Duodenal mucosa (tissue), 2 donors: ENCODE results near the gene TKT.

Source experiments
- H3K27ac ChIP-seq: one replicate; pipeline ENCODE4 v1.7.0; 2013; ENCODE audit warnings: low read depth, low read length
- H3K27me3 ChIP-seq, 2 donors: one replicate each; pipeline ENCODE4 v1.7.0; 2013; ENCODE audit warnings: low read length in 2 of 2, control low read depth in 1 of 2; ENCODE audit not compliant: insufficient read depth in 2 of 2, control insufficient read depth in 1 of 2
- H3K36me3 ChIP-seq, 2 donors: one replicate each; pipeline ENCODE4 v1.7.0; 2013; ENCODE audit warnings: low read length in 2 of 2, control low read depth in 1 of 2; ENCODE audit not compliant: insufficient read depth in 2 of 2, control insufficient read depth in 1 of 2
- H3K4me1 ChIP-seq, 2 donors: one replicate each; pipeline ENCODE4 v1.7.0; 2013; ENCODE audit warnings: low read length in 2 of 2, control low read depth in 1 of 2; ENCODE audit not compliant: insufficient read depth in 2 of 2, control insufficient read depth in 1 of 2
- H3K4me3 ChIP-seq, 2 donors: one replicate each; pipeline ENCODE4 v1.7.0; 2013; ENCODE audit warnings: low read length in 2 of 2, low read depth in 1 of 2
- H3K9ac ChIP-seq, 2 donors: one replicate each; pipeline ENCODE4 v1.7.0; 2013; ENCODE audit warnings: low read length in 2 of 2, low read depth in 1 of 2
- H3K9me3 ChIP-seq, 2 donors: one replicate each; pipeline ENCODE4 v1.7.0; 2013; ENCODE audit warnings: low read length in 2 of 2, control low read depth in 1 of 2; ENCODE audit not compliant: control insufficient read depth in 1 of 2

Gene TKT

DNA sequence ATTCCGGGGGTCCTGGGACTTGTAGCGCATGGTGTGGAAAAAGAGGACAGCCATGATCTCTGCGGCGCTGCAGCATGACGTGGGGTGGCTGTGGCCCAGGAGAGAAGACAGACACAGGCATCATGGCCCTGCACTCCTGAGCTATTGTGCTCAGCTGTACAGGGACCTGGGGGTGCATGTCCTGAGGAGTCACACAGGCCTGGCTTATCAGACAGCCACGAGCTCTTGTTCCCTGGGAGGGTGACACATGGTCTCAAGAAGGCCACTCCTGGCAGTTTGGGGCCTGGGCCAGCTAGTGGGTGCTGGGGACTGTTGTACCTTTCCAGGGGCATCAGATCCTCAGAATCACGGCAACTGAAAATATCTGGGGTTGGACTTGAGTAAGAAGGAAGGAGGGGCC, 13.7 kb downstream of the TKT start:
- Histone ChIP-seq H3K36me3 (peaks cover 15 to 50% of the 10 kb centered on the region in 2 donors), H3K9me3 (no peaks in the 10 kb centered on the region), H3K9ac (no peak overlapping the region), H3K4me3 (no peak overlapping the region), H3K27ac (no peak overlapping the region), H3K27me3 (no peaks in the 10 kb centered on the region), H3K4me1 (peaks cover 29 to 39% of the 10 kb centered on the region in 2 donors)

DNA sequence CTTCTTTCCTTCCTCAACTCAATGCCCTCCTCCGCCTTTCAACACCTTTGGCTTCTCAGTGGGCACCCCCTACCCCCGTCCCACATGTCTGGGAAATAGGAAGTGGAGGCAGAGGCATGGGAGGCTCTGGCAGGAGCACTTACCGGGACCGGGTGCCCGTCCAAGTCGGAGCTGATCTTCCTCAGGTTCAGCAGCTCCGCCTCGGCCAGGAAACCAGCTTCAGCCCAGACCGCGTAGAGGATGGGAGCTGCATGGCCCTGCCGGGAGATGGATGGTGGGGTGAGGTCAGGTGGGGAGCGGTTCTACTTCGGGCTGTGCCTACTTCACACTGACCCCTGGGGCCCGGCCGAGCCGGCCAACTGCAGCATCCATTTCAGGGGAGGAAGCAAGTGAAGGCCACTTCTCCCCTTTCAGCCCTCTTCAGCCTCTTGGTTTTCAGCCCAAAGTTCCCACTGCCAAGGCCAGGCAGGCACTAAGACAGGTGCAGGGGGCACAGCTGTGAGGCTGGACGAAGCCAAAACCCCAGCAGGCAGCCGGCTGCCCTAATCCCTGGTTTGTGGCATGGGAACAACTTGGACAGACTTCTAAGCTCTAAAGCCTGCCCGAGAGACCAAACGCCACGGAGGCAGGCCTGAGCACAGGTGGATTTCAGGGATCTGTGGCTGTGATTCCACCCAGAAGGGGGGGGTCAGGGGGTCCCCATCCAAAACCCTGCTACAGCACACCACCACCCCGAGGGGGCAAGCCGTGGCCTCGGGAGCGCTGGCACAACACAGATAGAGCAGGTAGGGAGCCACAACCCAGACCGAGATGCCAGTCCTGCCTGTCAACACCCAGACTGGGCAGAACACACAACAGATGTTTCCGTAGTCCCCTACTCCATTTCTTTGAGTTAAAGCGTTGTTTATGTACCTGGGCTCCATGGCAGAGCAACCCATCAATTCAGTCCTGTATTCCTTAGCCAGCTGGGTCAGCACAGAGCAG, 14.5 kb downstream of the TKT start:
- Histone ChIP-seq H3K36me3 (peaks cover 15 to 59% of the 10 kb centered on the region in 2 donors), H3K4me1 (peaks cover 36 to 46% of the 10 kb centered on the region in 2 donors), H3K27me3 (no peaks in the 10 kb centered on the region), H3K9me3 (no peaks in the 10 kb centered on the region), H3K4me3 (no peak overlapping the region), H3K27ac (no peak overlapping the region), H3K9ac (no peak overlapping the region)

DNA sequence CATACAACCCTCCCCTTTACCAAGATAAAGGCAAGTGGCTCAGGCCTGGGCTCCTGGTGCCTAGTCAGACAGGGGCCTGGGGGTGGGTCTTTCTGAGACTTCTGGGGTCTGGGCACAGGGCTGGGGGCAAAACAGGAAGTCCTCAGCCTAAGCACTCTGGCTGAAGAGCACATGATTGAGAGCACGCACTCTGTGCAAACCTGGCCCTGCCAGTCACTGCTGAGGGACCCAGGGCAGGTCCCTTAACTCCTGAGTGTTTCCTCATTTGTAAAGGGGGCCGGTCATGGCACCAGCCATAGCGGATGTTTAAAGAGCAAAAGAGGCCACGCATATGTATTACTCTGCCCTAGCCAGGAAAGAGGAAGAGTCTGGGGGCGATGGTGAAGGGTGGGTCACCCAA, 16.0 kb downstream of the TKT start:
- Histone ChIP-seq H3K27me3 (no peaks in the 10 kb centered on the region), H3K9ac (no peak overlapping the region), H3K27ac (no peak overlapping the region), H3K9me3 (no peaks in the 10 kb centered on the region), H3K4me1 (peaks cover 42 to 50% of the 10 kb centered on the region in 2 donors), H3K4me3 (no peak overlapping the region), H3K36me3 (peaks cover 17 to 72% of the 10 kb centered on the region in 2 donors)

- no peak overlapping the region for H3K4me3 ChIP-seq
- no peak overlapping the region for H3K27ac ChIP-seq
- H3K36me3 ChIP-seq: peaks cover 24 to 77% of the 10 kb centered on the region in 2 donors
- H3K4me1 ChIP-seq: peaks cover 33 to 41% of the 10 kb centered on the region in 2 donors
- no peaks in the 10 kb centered on the region for H3K27me3 ChIP-seq
- no peak overlapping the region for H3K9ac ChIP-seq
- no peaks in the 10 kb centered on the region for H3K9me3 ChIP-seq
Observed at GRCh38 chr3:53238886-53239285, 16.9 kb downstream of the TKT start.

- Histone ChIP-seq H3K4me3 (no peak overlapping the region), H3K36me3 (peaks cover 30 to 82% of the 10 kb centered on the region in 2 donors), H3K9ac (peak overlapping the region in 1 of 2 donors; percentile 38), H3K27ac (peak overlapping the region; percentile 46), H3K9me3 (no peaks in the 10 kb centered on the region), H3K27me3 (no peaks in the 10 kb centered on the region), H3K4me1 (peaks cover 27 to 35% of the 10 kb centered on the region in 2 donors)
Observed at GRCh38 chr3:53238051-53238850, 17.6 kb downstream of the TKT start.

DNA sequence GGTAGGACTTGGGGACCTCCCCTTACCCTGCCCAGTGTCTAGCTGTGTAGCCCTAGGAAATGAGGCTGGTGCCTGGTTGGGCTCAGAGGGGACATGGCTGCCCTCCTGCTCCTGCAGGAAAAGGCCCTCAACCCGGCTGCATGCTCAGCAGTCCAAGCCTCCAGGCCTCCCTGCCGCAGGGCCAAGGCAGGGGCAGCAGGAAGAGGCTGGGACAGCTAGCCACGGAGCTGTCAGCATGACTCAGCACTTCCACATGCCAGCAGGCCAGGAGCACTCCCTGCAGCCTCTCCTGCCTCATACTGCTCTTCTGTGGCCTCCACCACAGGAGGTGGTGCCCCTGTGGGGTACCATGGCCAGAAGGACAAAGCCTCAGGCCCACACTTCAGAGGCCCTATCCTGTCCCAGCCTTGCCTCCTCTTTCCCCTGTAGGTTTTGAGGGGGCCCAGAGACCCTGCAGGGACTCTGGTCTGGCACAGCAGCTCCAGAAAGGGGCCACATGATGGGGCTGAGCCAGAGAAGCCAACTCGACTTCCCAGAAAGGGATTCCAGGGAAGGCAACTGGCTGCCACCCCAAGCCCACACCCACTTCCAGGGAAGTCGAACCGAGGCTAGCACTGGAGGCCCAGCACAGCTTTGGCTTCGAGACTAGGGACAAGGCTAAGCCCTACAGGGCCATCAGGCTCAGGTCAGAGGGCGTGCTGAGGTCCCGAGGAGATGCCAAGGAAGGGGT, 19.5 kb downstream of the TKT start:
- H3K9ac ChIP-seq: no peak overlapping the region

GRCh38 chr3:53235545-53235944, 20.3 kb downstream of the TKT start:
- Histone ChIP-seq H3K27ac (no peak overlapping the region), H3K9ac (no peak overlapping the region), H3K27me3 (no peaks in the 10 kb centered on the region), H3K4me3 (peak overlapping the region in 1 of 2 donors; percentile 35), H3K36me3 (peaks cover 32 to 89% of the 10 kb centered on the region in 2 donors), H3K9me3 (no peaks in the 10 kb centered on the region), H3K4me1 (peaks cover 25% of the 10 kb centered on the region in 2 donors)

More for the DNA sequence above, 19.5 kb downstream of the TKT start:
- Histone ChIP-seq H3K9me3 (no peaks in the 10 kb centered on the region), H3K27me3 (no peaks in the 10 kb centered on the region), H3K27ac (peak overlapping the region; percentile 22), H3K4me3 (peak overlapping the region in 1 of 2 donors; percentile 35), H3K4me1 (peaks cover 25% of the 10 kb centered on the region in 2 donors), H3K36me3 (peaks cover 37 to 89% of the 10 kb centered on the region in 2 donors)

DNA sequence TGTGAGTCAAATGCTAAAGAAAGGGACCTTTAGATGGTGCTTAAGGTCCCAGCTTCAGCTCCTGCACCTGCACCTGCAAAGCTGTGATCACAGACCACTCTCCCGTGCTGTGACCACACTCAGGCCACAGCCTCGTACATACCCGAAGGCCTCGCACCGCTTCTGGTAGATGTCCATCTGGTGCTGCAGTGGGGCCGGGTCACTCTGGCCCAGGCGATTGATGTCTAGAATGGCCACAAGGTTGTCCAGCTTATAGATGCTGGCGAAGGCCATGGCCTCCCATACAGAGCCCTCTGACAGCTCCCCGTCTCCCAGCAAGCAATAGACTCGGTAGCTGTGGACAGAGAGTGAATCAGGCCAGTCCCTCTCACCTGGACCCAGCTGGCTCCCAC, 21.0 kb downstream of the TKT start:
- Histone ChIP-seq H3K4me3 (no peak overlapping the region), H3K27me3 (no peaks in the 10 kb centered on the region), H3K9ac (no peak overlapping the region), H3K9me3 (no peaks in the 10 kb centered on the region), H3K36me3 (peaks cover 33 to 89% of the 10 kb centered on the region in 2 donors), H3K4me1 (peaks cover 25% of the 10 kb centered on the region in 2 donors), H3K27ac (no peak overlapping the region)

GRCh38 chr3:53234130-53234840, 21.5 kb downstream of the TKT start:
- Histone ChIP-seq H3K36me3 (peaks cover 34 to 89% of the 10 kb centered on the region in 2 donors), H3K4me3 (no peak overlapping the region), H3K4me1 (peaks cover 25% of the 10 kb centered on the region in 2 donors), H3K27ac (no peak overlapping the region), H3K9ac (no peak overlapping the region), H3K27me3 (no peaks in the 10 kb centered on the region), H3K9me3 (no peaks in the 10 kb centered on the region)
